ENCODE measurements around the gene WDR87.
"Not testable (repeated sequence)": the region's sequence is repeated elsewhere in the genome, so short reads cannot be mapped to it uniquely, and the experiment has no call there.

Gene WDR87

GRCh38 chr19:37893845-37894575 lies 12.4 kb downstream of the WDR87 start:
- H3K27ac Mint-ChIP-seq: no peak overlapping the region
- H3K9me3 Mint-ChIP-seq: no peaks in the 10 kb centered on the region
- H3K4me1 Mint-ChIP-seq (ENCODE audit: low read depth): no peaks in the 10 kb centered on the region
- H3K36me3 Mint-ChIP-seq (ENCODE audit: low read depth): no peaks in the 10 kb centered on the region
- no peak overlapping the region for H3K4me3 Mint-ChIP-seq
- intact Hi-C loops (cut with micrococcal nuclease): no loop called here
- H3K27me3 Mint-ChIP-seq: peaks cover 2% of the 10 kb centered on the region

DNA sequence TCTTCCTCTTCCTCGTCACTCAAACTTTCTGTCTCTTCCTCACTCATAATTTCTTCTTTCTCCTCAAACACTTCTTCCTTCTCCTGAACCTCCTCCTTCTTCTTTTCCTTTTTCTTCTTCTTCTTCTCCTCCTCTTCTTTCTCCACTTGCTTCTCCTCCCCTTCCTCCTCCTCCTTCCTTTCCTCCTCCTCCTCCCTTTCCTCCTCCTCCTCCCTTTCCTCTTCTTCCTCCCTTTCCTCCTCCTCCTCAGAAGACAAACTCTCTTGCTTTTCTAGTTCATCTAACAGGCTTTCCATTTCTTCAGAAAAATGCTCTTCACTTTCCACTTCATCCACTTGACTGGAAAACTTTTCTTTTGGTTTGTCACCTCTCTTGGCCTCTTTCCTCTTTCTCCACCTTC lies 19.8 kb downstream of the WDR87 start:
- H3K4me1 Mint-ChIP-seq (ENCODE audit: low read depth): no peaks in the 10 kb centered on the region
- no peak overlapping the region for H3K27ac Mint-ChIP-seq
- intact Hi-C loops (cut with micrococcal nuclease): no loop called here
- H3K9me3 Mint-ChIP-seq: peaks cover 20% of the 10 kb centered on the region
- no peaks in the 10 kb centered on the region for H3K27me3 Mint-ChIP-seq
- H3K4me3 Mint-ChIP-seq: no peak overlapping the region
- no peaks in the 10 kb centered on the region for H3K36me3 Mint-ChIP-seq (ENCODE audit: low read depth)

- H3K4me1 Mint-ChIP-seq (ENCODE audit: low read depth): no peaks in the 10 kb centered on the region
- intact Hi-C loops (cut with micrococcal nuclease): no loop called here
- no peaks in the 10 kb centered on the region for H3K27me3 Mint-ChIP-seq
Measured at GRCh38 chr19:37885392-37885791, 21.0 kb downstream of the WDR87 start.

GRCh38 chr19:37877147-37877546 lies 29.2 kb downstream of the WDR87 start:
- H3K4me3 Mint-ChIP-seq: no peak overlapping the region
- intact Hi-C loops (cut with micrococcal nuclease): no loop called here
- H3K4me1 Mint-ChIP-seq (ENCODE audit: low read depth): peaks cover 6% of the 10 kb centered on the region
- no peak overlapping the region for H3K27ac Mint-ChIP-seq
- H3K27me3 Mint-ChIP-seq: no peaks in the 10 kb centered on the region
- H3K9me3 Mint-ChIP-seq: peaks cover 32% of the 10 kb centered on the region
- no peaks in the 10 kb centered on the region for H3K36me3 Mint-ChIP-seq (ENCODE audit: low read depth)

More at GRCh38 chr19:37885392-37885791, 21.0 kb downstream of the WDR87 start:
- Mint-ChIP-seq H3K4me3 (no peak overlapping the region), H3K9me3 (peaks cover 21% of the 10 kb centered on the region), H3K36me3 (ENCODE audit: low read depth) (no peaks in the 10 kb centered on the region), H3K27ac (no peak overlapping the region)

DNA sequence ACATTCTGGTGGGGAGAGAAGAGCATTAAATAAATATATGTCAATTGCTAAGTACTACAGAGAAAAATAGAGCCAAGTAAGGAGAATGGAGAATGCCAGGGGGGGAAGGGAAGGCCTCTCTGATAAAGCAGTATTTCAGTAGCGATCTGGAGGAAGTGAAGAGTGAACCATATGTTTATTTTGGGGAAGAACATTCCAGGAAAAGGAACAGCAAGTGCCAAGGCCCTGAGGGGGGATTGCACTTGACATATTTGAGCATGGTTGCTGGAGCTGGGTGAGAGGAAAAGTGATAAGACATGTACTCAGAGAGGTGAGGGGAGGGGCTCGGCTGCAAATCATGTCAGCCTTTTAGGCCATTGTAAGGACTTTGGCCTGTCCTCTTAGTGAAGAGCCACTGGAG lies 30.4 kb downstream of the WDR87 start:
- Mint-ChIP-seq H3K9me3 (peaks cover 33% of the 10 kb centered on the region), H3K4me3 (no peak overlapping the region), H3K36me3 (ENCODE audit: low read depth) (no peaks in the 10 kb centered on the region), H3K4me1 (ENCODE audit: low read depth) (peaks cover 6% of the 10 kb centered on the region), H3K27me3 (no peaks in the 10 kb centered on the region), H3K27ac (no peak overlapping the region)
- intact Hi-C loops (cut with micrococcal nuclease): no loop called here

- Mint-ChIP-seq H3K9me3 (peaks cover 41% of the 10 kb centered on the region), H3K36me3 (ENCODE audit: low read depth) (no peaks in the 10 kb centered on the region), H3K27me3 (no peaks in the 10 kb centered on the region), H3K4me1 (ENCODE audit: low read depth) (peaks cover 6% of the 10 kb centered on the region), H3K27ac (no peak overlapping the region), H3K4me3 (no peak overlapping the region)
- intact Hi-C loops (cut with micrococcal nuclease): no loop called here
Measured at GRCh38 chr19:37874784-37875183, 31.6 kb downstream of the WDR87 start.

- Mint-ChIP-seq H3K4me1 (ENCODE audit: low read depth) (peaks cover 6% of the 10 kb centered on the region), H3K4me3 (no peak overlapping the region), H3K9me3 (peaks cover 61% of the 10 kb centered on the region), H3K36me3 (ENCODE audit: low read depth) (no peaks in the 10 kb centered on the region), H3K27ac (no peak overlapping the region), H3K27me3 (no peaks in the 10 kb centered on the region)
- intact Hi-C loops (cut with micrococcal nuclease): no loop called here
Measured at GRCh38 chr19:37872383-37872782, 34.0 kb downstream of the WDR87 start.

GRCh38 chr19:37869766-37870340 lies 36.5 kb downstream of the WDR87 start:
- intact Hi-C loops (cut with micrococcal nuclease): no loop called here
- Mint-ChIP-seq H3K27ac (no peak overlapping the region), H3K9me3 (peaks cover 57% of the 10 kb centered on the region), H3K4me1 (ENCODE audit: low read depth) (no peaks in the 10 kb centered on the region), H3K27me3 (no peaks in the 10 kb centered on the region), H3K36me3 (ENCODE audit: low read depth) (no peaks in the 10 kb centered on the region), H3K4me3 (no peak overlapping the region)

DNA sequence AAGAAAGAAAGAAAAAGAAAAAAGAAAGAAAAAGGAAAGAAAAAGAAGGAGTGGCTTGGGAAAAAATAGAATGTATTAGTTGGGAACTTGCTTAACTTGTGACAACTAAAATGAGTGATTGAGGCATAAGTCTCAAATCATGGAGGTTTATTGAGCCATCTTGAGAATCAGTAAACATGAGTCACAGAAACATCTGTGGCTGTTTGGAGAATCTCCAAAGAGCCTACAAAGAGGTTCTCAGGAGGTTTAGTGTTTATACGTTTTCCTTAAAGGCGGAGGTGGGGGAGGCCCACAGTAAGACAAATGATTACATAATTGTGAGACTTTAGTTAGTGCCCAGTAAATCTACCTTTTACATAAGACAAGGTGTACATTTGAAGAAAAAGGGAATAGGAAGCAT lies 38.6 kb downstream of the WDR87 start:
- no peak overlapping the region for H3K27ac Mint-ChIP-seq
- H3K4me1 Mint-ChIP-seq (ENCODE audit: low read depth): no peaks in the 10 kb centered on the region
- no peak overlapping the region for H3K4me3 Mint-ChIP-seq
- H3K27me3 Mint-ChIP-seq: no peaks in the 10 kb centered on the region
- no peaks in the 10 kb centered on the region for H3K36me3 Mint-ChIP-seq (ENCODE audit: low read depth)
- intact Hi-C loops (cut with micrococcal nuclease): no loop called here
- peaks cover 68% of the 10 kb centered on the region for H3K9me3 Mint-ChIP-seq

GRCh38 chr19:37865930-37866329 lies 40.5 kb downstream of the WDR87 start:
- H3K27me3 Mint-ChIP-seq; H3K27ac Mint-ChIP-seq; H3K4me3 Mint-ChIP-seq; H3K36me3 Mint-ChIP-seq (ENCODE audit: low read depth); intact Hi-C loops (cut with micrococcal nuclease); H3K4me1 Mint-ChIP-seq (ENCODE audit: low read depth): not testable (repeated sequence)
- peaks cover 62% of the 10 kb centered on the region for H3K9me3 Mint-ChIP-seq

DNA sequence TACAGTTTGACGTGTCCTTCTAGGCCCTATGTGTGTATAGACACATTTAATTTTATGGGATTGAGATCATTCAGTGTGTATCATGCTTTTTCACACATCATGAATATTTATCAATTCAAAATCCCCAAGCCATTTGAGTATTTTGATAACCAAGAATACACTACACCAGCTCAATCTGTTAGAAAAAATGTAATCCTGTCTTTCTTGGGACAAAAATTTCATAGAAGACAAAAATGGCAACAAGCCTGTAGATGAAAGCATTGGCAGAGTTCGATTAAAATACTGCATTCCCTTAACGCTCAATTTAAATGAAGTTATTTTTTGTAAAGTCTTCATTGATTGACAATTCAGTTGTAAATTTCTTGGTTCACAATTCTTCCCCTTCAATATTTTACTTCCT lies 41.9 kb downstream of the WDR87 start:
- peaks cover 52% of the 10 kb centered on the region for H3K9me3 Mint-ChIP-seq
- intact Hi-C loops (cut with micrococcal nuclease): no loop called here

GRCh38 chr19:37855098-37855497 lies 51.3 kb downstream of the WDR87 start:
- Mint-ChIP-seq H3K27ac (no peak overlapping the region), H3K36me3 (ENCODE audit: low read depth) (no peaks in the 10 kb centered on the region), H3K27me3 (peaks cover 7% of the 10 kb centered on the region), H3K4me3 (no peak overlapping the region), H3K9me3 (no peaks in the 10 kb centered on the region), H3K4me1 (ENCODE audit: low read depth) (no peaks in the 10 kb centered on the region)
- intact Hi-C loops (cut with micrococcal nuclease): no loop called here

More for the DNA sequence above, 41.9 kb downstream of the WDR87 start:
- Mint-ChIP-seq H3K36me3 (ENCODE audit: low read depth) (no peaks in the 10 kb centered on the region), H3K4me1 (ENCODE audit: low read depth) (no peaks in the 10 kb centered on the region), H3K27ac (no peak overlapping the region), H3K4me3 (no peak overlapping the region), H3K27me3 (no peaks in the 10 kb centered on the region)

DNA sequence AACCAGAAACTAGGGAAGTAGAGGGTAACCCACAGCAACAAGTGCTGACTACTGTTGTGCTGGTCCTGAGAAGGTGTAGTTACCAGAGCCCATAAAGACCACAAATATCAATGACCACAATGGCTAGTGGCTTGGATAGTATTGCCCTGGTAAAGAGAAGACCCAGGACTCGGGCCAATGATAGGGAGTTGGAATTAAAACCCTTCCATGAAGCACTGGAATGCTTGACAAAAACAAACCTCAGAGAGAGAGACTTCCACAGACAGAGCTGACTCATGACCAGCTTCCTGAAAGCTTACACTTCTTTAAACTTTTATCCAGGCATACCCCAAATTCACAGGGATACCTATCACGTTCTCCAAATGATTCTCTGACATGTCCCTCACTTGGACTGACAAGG lies 60.5 kb downstream of the WDR87 start:
- Mint-ChIP-seq H3K36me3 (ENCODE audit: low read depth) (no peaks in the 10 kb centered on the region), H3K4me3 (no peak overlapping the region), H3K27me3 (no peaks in the 10 kb centered on the region), H3K9me3 (peaks cover 29% of the 10 kb centered on the region), H3K27ac (no peak overlapping the region), H3K4me1 (ENCODE audit: low read depth) (no peaks in the 10 kb centered on the region)
- intact Hi-C loops (cut with micrococcal nuclease): no loop called here
